Nephron progenitor cell (in vitro differentiated cells): ENCODE results near the gene TMEM272.
"Not testable (repeated sequence)": the region's sequence is repeated elsewhere in the genome, so short reads cannot be mapped to it uniquely, and the experiment has no call there.

Experiments used
- DNase-seq: peaks from one replicate; pipeline ENCODE4 v3.0.0; 2021
- H3K27ac Mint-ChIP-seq: 2 replicates; pipeline ENCODE4 v1.8.0; 2021; ENCODE audit warnings: mild to moderate bottlenecking, moderate library complexity, mixed read lengths
- H3K27me3 Mint-ChIP-seq: 2 replicates; pipeline ENCODE4 v1.8.0; 2021; ENCODE audit warnings: mild to moderate bottlenecking, low read depth, mixed read lengths; ENCODE audit not compliant: poor library complexity
- H3K36me3 Mint-ChIP-seq: 2 replicates; pipeline ENCODE4 v1.8.0; 2021; ENCODE audit warnings: low read depth, mixed read lengths
- H3K4me1 Mint-ChIP-seq: 2 replicates; pipeline ENCODE4 v1.8.0; 2021; ENCODE audit warnings: mixed read lengths
- H3K4me3 Mint-ChIP-seq: 2 replicates; pipeline ENCODE4 v1.8.0; 2021; ENCODE audit warnings: mild to moderate bottlenecking, moderate library complexity, mixed read lengths
- H3K9me3 Mint-ChIP-seq: 2 replicates; pipeline ENCODE4 v1.8.0; 2021; ENCODE audit warnings: mild to moderate bottlenecking, moderate library complexity, mixed read lengths
- CTCF ChIP-seq: fragments of 200-600 bp; sonication (generic); IDR thresholded peaks from 2 replicates; pipeline ENCODE4 v1.5.0; 2021; ENCODE audit warnings: antibody characterized with exemption

The TMEM272 gene

DNA sequence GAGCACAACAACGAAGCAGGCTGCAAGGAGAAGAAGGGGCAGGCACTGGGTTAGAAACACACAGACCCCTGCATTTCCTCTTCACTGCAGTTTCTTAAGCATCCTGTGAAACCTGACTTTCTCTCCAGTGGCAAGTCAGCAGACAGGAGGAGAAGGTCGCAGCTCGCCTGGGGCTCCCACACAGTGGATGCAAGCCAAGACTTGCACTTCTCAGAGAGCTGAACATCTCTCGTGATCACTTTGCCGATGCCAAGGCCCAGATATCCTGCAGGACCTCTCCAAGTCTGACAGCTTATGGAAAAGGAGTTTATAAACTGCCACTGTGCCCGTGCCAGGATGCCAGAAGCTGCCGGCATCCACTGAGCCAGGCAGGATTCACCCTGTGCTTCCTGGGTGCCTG lies 18.4 kb downstream of the TMEM272 start:
- Mint-ChIP-seq H3K9me3 (no peaks in the 10 kb centered on the region), H3K4me1 (no peaks in the 10 kb centered on the region), H3K4me3 (no peak overlapping the region), H3K27me3 (peaks cover 11% of the 10 kb centered on the region), H3K36me3 (no peaks in the 10 kb centered on the region), H3K27ac (no peak overlapping the region)
- no peak for TF ChIP-seq CTCF
- no peak for DNase-seq

DNA sequence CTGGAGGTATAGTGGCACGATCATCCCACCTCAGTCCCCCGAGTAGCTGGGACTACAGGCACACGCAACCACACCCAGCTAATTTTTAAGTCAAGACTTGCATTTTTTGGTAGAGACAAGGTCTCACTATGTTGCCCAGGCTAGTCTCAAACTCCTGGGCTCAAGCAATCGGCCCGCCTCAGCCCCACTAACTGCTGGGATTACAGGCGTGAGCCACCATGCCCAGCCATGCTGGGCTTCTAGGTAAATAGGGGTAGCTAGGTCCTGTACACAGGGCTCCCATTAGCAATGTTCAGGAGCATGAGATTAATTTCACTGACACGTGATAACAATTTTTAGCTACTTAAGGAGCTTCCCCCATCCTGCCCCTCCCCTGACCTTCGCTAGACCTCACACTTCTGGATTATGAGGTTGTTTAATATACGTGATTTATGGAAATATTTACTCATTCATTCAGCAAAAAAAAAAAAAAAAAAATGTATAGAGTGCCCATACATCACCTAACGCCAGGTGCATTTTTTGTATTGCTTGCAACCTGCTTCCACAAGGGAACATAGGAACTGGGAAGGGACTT lies 19.2 kb downstream of the TMEM272 start:
- Mint-ChIP-seq H3K9me3 (no peaks in the 10 kb centered on the region), H3K4me3 (no peak overlapping the region), H3K36me3 (no peaks in the 10 kb centered on the region), H3K27me3 (peaks cover 11% of the 10 kb centered on the region), H3K27ac (no peak overlapping the region), H3K4me1 (no peaks in the 10 kb centered on the region)
- no peak for TF ChIP-seq CTCF
- no peak for DNase-seq

- H3K36me3 Mint-ChIP-seq, result no peaks in the 10 kb centered on the region
- H3K4me3 Mint-ChIP-seq, result no peak overlapping the region
- no peaks in the 10 kb centered on the region for H3K4me1 Mint-ChIP-seq
- no peaks in the 10 kb centered on the region for H3K9me3 Mint-ChIP-seq
- H3K27me3 Mint-ChIP-seq, result peaks cover 11% of the 10 kb centered on the region
- DNase-seq, result no peak
- TF ChIP-seq CTCF, result no peak
- no peak overlapping the region for H3K27ac Mint-ChIP-seq
These were observed 19.8 kb downstream of the TMEM272 start for GRCh38 chr13:51825165-51825592.

DNA sequence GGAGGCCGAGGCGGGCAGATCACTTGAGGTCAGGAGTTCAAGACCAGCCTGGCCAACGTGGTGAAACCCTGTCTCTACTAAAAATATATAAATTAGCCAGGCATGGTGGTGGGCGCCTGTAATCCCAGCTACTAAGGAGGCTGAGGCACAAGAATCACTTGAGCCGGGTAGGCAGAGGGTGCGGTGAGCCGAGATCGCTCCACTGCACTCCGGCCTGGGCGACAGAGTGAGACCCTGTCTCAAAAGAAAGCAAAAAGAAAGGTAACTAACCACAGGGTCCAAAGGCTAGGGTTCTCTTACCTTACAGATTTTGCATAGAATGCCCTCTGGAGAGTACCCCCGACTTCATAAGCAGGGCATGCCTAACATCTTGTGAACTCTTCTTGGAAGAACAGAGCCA lies 20.3 kb downstream of the TMEM272 start:
- H3K27me3 Mint-ChIP-seq, result peaks cover 11% of the 10 kb centered on the region
- H3K4me1 Mint-ChIP-seq, DNase-seq, H3K27ac Mint-ChIP-seq, H3K4me3 Mint-ChIP-seq, H3K9me3 Mint-ChIP-seq, H3K36me3 Mint-ChIP-seq: not testable (repeated sequence)

GRCh38 chr13:51823863-51824262 lies 21.1 kb downstream of the TMEM272 start:
- Mint-ChIP-seq H3K27ac (no peak overlapping the region), H3K9me3 (no peaks in the 10 kb centered on the region), H3K4me1 (peaks cover 6% of the 10 kb centered on the region), H3K36me3 (no peaks in the 10 kb centered on the region), H3K27me3 (peaks cover 17% of the 10 kb centered on the region), H3K4me3 (no peak overlapping the region)
- DNase-seq, result no peak
- no peak for TF ChIP-seq CTCF

- H3K27ac Mint-ChIP-seq, result no peak overlapping the region
- TF ChIP-seq CTCF, result no peak
- no peak overlapping the region for H3K4me3 Mint-ChIP-seq
- H3K36me3 Mint-ChIP-seq, result no peaks in the 10 kb centered on the region
- H3K9me3 Mint-ChIP-seq, result no peaks in the 10 kb centered on the region
- peaks cover 9% of the 10 kb centered on the region for H3K4me1 Mint-ChIP-seq
- no peak for DNase-seq
- peaks cover 20% of the 10 kb centered on the region for H3K27me3 Mint-ChIP-seq
These were observed 21.6 kb downstream of the TMEM272 start for GRCh38 chr13:51823359-51823758.
